Natural killer cell (primary cell): ENCODE measurements around the gene RDX. TPM values are rescaled to one million over a fixed set of nuclear protein-coding genes. Genes with fewer than 3 reads are reported as not detected.
"Not testable (repeated sequence)": the region's sequence is repeated elsewhere in the genome, so short reads cannot be mapped to it uniquely, and the experiment has no call there.

ENCODE experiments used
- ATAC-seq, 3 donors: fragments of 150-1000 bp in 2 of 3; fragments of 200-7000 bp in 1 of 3; cut with Tn5 transposase; 1 replicate in 1 of 3; 2 replicates in 2 of 3; pipeline ENCODE4 v1.10.0; 2021; ENCODE audit warnings: mild to moderate bottlenecking in 2 of 3, moderate library complexity in 2 of 3
- DNase-seq, 2 donors: peaks; one replicate each; pipeline versions ENCODE4 v3.0.0 to v3.0.0-alpha.2; 2013 to 2021; ENCODE audit warnings: mixed read lengths in 1 of 2
- H3K27ac ChIP-seq: one replicate; pipeline ENCODE4 v1.5.1; 2013; ENCODE audit warnings: mild to moderate bottlenecking, low read length
- H3K27me3 ChIP-seq: one replicate; pipeline ENCODE4 v1.6.1; 2013; ENCODE audit warnings: low read length; ENCODE audit not compliant: control insufficient read depth, insufficient read depth
- H3K36me3 ChIP-seq: one replicate; pipeline ENCODE4 v1.6.1; 2013; ENCODE audit warnings: low read length; ENCODE audit not compliant: control insufficient read depth, insufficient read depth
- H3K4me1 ChIP-seq: one replicate; pipeline ENCODE4 v1.6.1; 2013; ENCODE audit warnings: low read length; ENCODE audit not compliant: control insufficient read depth, insufficient read depth
- H3K4me3 ChIP-seq: one replicate; pipeline ENCODE4 v1.5.1; 2013; ENCODE audit warnings: low read length
- H3K9me3 ChIP-seq: one replicate; pipeline ENCODE4 v1.6.1; 2013; ENCODE audit warnings: low read length; ENCODE audit not compliant: control insufficient read depth, insufficient read depth
- H3K27ac Mint-ChIP-seq, 2 donors: one replicate each; pipeline ENCODE4 v1.8.0; 2022; ENCODE audit warnings: mild to moderate bottlenecking in 2 of 2, mixed read lengths in 2 of 2, moderate library complexity in 1 of 2
- H3K27me3 Mint-ChIP-seq, 2 donors: one replicate each; pipeline ENCODE4 v1.8.0; 2022; ENCODE audit warnings: low read depth in 2 of 2, mixed read lengths in 2 of 2
- H3K36me3 Mint-ChIP-seq: one replicate; pipeline ENCODE4 v1.8.0; 2022; ENCODE audit warnings: mixed read lengths
- H3K4me1 Mint-ChIP-seq, 2 donors: one replicate each; pipeline ENCODE4 v1.8.0; 2022; ENCODE audit warnings: mixed read lengths in 2 of 2
- H3K4me3 Mint-ChIP-seq: one replicate; pipeline ENCODE4 v1.8.0; 2022; ENCODE audit warnings: mild to moderate bottlenecking, moderate library complexity, mixed read lengths
- H3K9me3 Mint-ChIP-seq, 2 donors: one replicate each; pipeline ENCODE4 v1.8.0; 2022; ENCODE audit warnings: mixed read lengths in 2 of 2
- CTCF ChIP-seq: fragments of 200-600 bp; IDR thresholded peaks from one replicate; pipeline ENCODE4 v1.8.0; 2022; ENCODE audit warnings: antibody characterized with exemption
- WGBS: methylation state at CpG from one replicate; pipeline ENCODE4 v1.1.7; 2013; ENCODE audit warnings: missing lambda C conversion rate; ENCODE audit not compliant: insufficient coverage; 5-methylcytosine and 5-hydroxymethylcytosine counted together
- intact Hi-C: fragments of 100-400 bp; cut with micrococcal nuclease; formaldehyde crosslinking; loops from one replicate; pipeline ENCODE4 v1.14.2; 2022
- total RNA-seq, 4 donors: library from RNA; stranded (reverse); fragments of 120-200 nt in 1 of 4; gene quantifications; one replicate each; pipeline versions ENCODE4 v1.2.3 to v1.2.4, GENCODE V29; 2013 to 2022

The RDX gene
- total RNA-seq, 3 donors from 2014 or later (not counting 1 experiment from before 2014, with no cell fraction given) = 22.6 to 31.1 (median 25.9) TPM

- Mint-ChIP-seq H3K4me1 (peaks cover 7 to 10% of the 10 kb centered on the region in 2 donors), H3K27me3 (peaks cover under 1 to 8% of the 10 kb centered on the region in 2 donors), H3K4me3 (no peak overlapping the region), H3K36me3 (no peaks in the 10 kb centered on the region), H3K27ac (no peak overlapping the region), H3K9me3 (no peaks in the 10 kb centered on the region)
- H3K36me3 ChIP-seq = no peaks in the 10 kb centered on the region
- ATAC-seq (no peak), DNase-seq (no peak)
- H3K9me3 ChIP-seq = no peaks in the 10 kb centered on the region
- H3K27me3 ChIP-seq = no peaks in the 10 kb centered on the region
- WGBS = 95% methylated on average over 4 of the region's 5 CpGs
- no peak overlapping the region for H3K27ac ChIP-seq
- no peak for TF ChIP-seq CTCF
- H3K4me1 ChIP-seq = no peaks in the 10 kb centered on the region
- intact Hi-C loops = no loop called here
- no peak overlapping the region for H3K4me3 ChIP-seq
Measured at GRCh38 chr11:110196241-110196754, 100.1 kb downstream of the RDX start.

- H3K27me3 Mint-ChIP-seq = peaks cover 8 to 18% of the 10 kb centered on the region in 2 donors
- H3K4me1 ChIP-seq, H3K9me3 ChIP-seq, H3K27ac Mint-ChIP-seq, H3K27ac ChIP-seq, H3K36me3 ChIP-seq, DNase-seq, H3K36me3 Mint-ChIP-seq, H3K27me3 ChIP-seq, H3K9me3 Mint-ChIP-seq, H3K4me3 ChIP-seq, H3K4me3 Mint-ChIP-seq, ATAC-seq, intact Hi-C loops: not testable (repeated sequence)
- 83% methylated on average over 9 of the region's 10 CpGs for WGBS
- peaks cover 7 to 10% of the 10 kb centered on the region in 2 donors for H3K4me1 Mint-ChIP-seq
Measured at GRCh38 chr11:110194211-110194766, 102.1 kb downstream of the RDX start.

- H3K9me3 ChIP-seq, H3K27ac ChIP-seq, H3K27ac Mint-ChIP-seq, H3K4me1 ChIP-seq, H3K4me3 ChIP-seq, H3K27me3 ChIP-seq, H3K36me3 ChIP-seq, H3K4me3 Mint-ChIP-seq, H3K9me3 Mint-ChIP-seq, intact Hi-C loops, H3K36me3 Mint-ChIP-seq: not testable (repeated sequence)
- Mint-ChIP-seq H3K27me3 (peaks cover 8 to 18% of the 10 kb centered on the region in 2 donors), H3K4me1 (peaks cover 7 to 10% of the 10 kb centered on the region in 2 donors)
- no CpG with 5 or more reads among the region's 4 CpGs for WGBS
- ATAC-seq = peak in 1 of 3 donors; percentile 43
- peak in 1 of 2 donors; percentile 22 for DNase-seq
Measured at GRCh38 chr11:110192604-110193282, 103.7 kb downstream of the RDX start.

- H3K4me1 Mint-ChIP-seq = peaks cover 7 to 10% of the 10 kb centered on the region in 2 donors
- no peak for ATAC-seq
- no peaks in the 10 kb centered on the region for H3K4me1 ChIP-seq
- H3K4me3 ChIP-seq = no peak overlapping the region
- H3K27me3 ChIP-seq = no peaks in the 10 kb centered on the region
- H3K27ac ChIP-seq = no peak overlapping the region
- H3K36me3 Mint-ChIP-seq = no peaks in the 10 kb centered on the region
- TF ChIP-seq CTCF = no peak
- H3K4me3 Mint-ChIP-seq = no peak overlapping the region
- no peak for DNase-seq
- peaks cover 8 to 18% of the 10 kb centered on the region in 2 donors for H3K27me3 Mint-ChIP-seq
- H3K9me3 ChIP-seq = no peaks in the 10 kb centered on the region
- no peaks in the 10 kb centered on the region for H3K36me3 ChIP-seq
- intact Hi-C loops = no loop called here
- no peak overlapping the region for H3K27ac Mint-ChIP-seq
- 78% methylated on average over 1 of the region's 1 CpG for WGBS
- no peaks in the 10 kb centered on the region for H3K9me3 Mint-ChIP-seq
Measured at GRCh38 chr11:110190885-110191284, 105.5 kb downstream of the RDX start.
